ENCODE measurements around the gene PRKAG2. TPM values are rescaled to one million over a fixed set of nuclear protein-coding genes. Genes with fewer than 3 reads are reported as not detected.

Gene PRKAG2
- total and polyA plus RNA-seq, 8 donors: 12.9 to 34.6 (median 18.0) TPM

DNA sequence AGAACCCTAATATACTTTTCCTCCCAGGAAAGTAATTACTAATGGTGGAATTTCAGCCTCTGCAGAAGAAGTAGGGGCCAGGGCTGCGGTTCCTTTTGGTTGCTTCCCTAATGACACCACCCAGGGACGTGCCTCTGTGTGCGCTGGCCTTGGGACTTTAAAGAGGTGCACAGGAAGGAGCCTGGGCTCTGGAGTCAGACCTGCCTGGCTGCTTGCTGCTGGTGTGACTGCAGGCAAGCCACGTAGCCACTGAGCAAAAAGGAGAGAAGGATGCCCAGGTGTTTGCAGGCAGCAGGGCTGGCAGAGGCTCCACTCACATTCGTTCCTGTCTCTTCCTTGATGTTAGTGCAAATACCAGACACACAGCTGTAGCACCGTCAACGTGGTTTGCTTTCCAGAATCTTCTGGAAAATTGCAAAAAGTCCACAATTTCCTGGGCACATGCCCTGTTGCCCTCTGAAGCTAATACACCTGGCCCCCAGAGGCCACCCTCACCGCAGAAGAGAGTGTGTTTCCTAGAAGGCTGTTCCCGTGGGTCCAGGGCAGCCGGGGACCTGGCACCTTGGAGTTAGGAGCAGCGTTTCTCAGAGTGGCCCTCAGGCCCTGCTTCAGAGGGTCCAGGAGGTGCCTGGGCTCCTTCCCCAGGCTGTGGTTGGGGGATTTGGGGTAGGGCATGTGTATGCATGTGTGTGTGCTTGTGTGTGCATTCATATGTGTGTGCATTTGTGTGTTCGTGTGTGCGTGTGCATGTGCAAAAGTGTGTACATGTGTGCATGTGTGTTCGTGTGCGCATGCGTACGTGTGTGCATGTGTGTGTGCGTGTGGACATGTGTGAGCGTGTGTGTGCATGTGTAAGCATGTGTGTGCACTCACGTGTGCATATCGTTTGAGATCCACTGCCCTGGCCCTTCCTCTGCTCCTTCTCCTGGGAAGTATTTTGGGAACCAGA, 12.8 kb upstream of the PRKAG2 start:
- Histone ChIP-seq H3K4me3 (no peak overlapping the region), H3K9me3 (no peaks in the 10 kb centered on the region), H3K4me1 (no peaks in the 10 kb centered on the region), H3K36me3 (no peaks in the 10 kb centered on the region), H3K27me3 (peaks cover 0 to 34% of the 10 kb centered on the region in 2 donors), H3K27ac (no peak overlapping the region)
- no peak for DNase-seq
- intact Hi-C loops (cut with DNase I): no loop called here
- ATAC-seq: no peak
- TF ChIP-seq, protein P1, sequence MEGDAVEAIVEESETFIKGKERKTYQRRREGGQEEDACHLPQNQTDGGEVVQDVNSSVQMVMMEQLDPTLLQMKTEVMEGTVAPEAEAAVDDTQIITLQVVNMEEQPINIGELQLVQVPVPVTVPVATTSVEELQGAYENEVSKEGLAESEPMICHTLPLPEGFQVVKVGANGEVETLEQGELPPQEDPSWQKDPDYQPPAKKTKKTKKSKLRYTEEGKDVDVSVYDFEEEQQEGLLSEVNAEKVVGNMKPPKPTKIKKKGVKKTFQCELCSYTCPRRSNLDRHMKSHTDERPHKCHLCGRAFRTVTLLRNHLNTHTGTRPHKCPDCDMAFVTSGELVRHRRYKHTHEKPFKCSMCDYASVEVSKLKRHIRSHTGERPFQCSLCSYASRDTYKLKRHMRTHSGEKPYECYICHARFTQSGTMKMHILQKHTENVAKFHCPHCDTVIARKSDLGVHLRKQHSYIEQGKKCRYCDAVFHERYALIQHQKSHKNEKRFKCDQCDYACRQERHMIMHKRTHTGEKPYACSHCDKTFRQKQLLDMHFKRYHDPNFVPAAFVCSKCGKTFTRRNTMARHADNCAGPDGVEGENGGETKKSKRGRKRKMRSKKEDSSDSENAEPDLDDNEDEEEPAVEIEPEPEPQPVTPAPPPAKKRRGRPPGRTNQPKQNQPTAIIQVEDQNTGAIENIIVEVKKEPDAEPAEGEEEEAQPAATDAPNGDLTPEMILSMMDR (IDR thresholded peaks at IDR 0.05): no peak

DNA sequence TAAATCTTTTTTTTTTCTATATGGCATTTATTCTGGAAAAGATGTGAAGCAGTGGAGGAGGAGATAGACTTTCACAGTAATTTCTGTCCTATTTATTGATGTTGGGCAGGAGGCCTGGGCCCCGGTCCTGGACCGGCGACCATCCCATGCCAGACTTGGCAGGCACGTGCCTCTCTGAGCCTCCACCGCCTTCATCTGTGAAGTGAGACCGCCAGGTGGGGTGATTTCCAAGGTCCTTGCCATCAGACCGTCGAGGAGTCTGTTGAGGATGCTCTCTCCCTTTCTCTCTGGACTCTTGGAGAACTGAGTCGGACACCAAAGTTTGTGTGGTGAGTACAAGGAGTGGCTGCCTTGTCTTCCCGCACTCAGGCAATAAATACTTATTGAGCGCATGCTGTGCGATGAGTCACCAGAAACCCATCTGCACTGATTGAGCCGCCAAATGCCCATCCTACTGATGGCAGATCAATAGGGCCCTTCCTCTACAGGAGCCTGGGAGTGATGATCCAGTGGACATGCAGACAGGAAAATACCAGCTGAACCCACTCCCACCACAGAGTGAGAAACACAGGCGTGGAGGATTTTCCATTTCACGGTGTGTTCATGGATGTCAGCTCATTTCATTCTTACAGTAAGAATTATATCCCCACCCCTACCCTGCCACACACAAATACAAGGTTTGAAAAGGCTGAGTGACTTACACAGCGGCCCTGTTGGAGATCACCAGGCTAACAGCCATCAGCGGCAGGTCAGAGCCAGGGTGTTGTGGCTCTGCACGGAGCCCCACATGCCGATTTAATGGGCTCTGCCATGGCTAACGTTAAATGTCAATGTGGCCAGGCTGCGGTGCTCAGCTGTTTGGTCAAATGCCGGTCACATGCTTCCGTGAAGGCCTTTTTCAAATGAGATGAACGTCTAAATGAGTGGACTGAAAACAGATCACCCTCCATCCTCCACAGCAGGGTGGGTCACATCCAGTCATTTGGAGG, 11.5 kb upstream of the PRKAG2 start:
- Histone ChIP-seq H3K27me3 (peaks cover 0 to 34% of the 10 kb centered on the region in 2 donors), H3K4me1 (no peaks in the 10 kb centered on the region), H3K9me3 (no peaks in the 10 kb centered on the region), H3K36me3 (no peaks in the 10 kb centered on the region), H3K27ac (no peak overlapping the region), H3K4me3 (no peak overlapping the region)
- TF ChIP-seq, protein P1 (IDR thresholded peaks at IDR 0.05): no peak
- ATAC-seq: no peak
- intact Hi-C loops (cut with DNase I): no loop called here
- DNase-seq: no peak

GRCh38 chr7:151886783-151887182, 9.9 kb upstream of the PRKAG2 start:
- no peak for ATAC-seq
- intact Hi-C loops (cut with DNase I): no loop called here
- DNase-seq: no peak

GRCh38 chr7:151885202-151885580, 8.3 kb upstream of the PRKAG2 start:
- Histone ChIP-seq H3K27me3 (peaks cover 0 to 14% of the 10 kb centered on the region in 2 donors), H3K4me3 (no peak overlapping the region), H3K36me3 (no peaks in the 10 kb centered on the region), H3K9me3 (no peaks in the 10 kb centered on the region), H3K27ac (no peak overlapping the region), H3K4me1 (no peaks in the 10 kb centered on the region)
- TF ChIP-seq, protein P1 (IDR thresholded peaks at IDR 0.05): no peak
- intact Hi-C loops (cut with DNase I): no loop called here
- no peak for ATAC-seq
- DNase-seq: no peak

More at GRCh38 chr7:151886783-151887182, 9.9 kb upstream of the PRKAG2 start:
- Histone ChIP-seq H3K27me3 (peaks cover 0 to 28% of the 10 kb centered on the region in 2 donors), H3K9me3 (no peaks in the 10 kb centered on the region), H3K4me1 (no peaks in the 10 kb centered on the region), H3K4me3 (no peak overlapping the region), H3K27ac (no peak overlapping the region), H3K36me3 (no peaks in the 10 kb centered on the region)
- TF ChIP-seq, protein P1 (IDR thresholded peaks at IDR 0.05): no peak

All from left lung (tissue), 10 donors.